KMS-11 (cell line): ENCODE measurements around the gene LMAN1L.

Experiments
- H2AFZ ChIP-seq: fragments of 200-600 bp; sonication (generic); 2 replicates; pipeline ENCODE4 v1.6.1; 2016; ENCODE audit warnings: antibody characterized with exemption, mixed run types, low read depth
- H3K27ac ChIP-seq: fragments of 200-600 bp; sonication (generic); 2 replicates; pipeline ENCODE4 v1.6.1; 2016; ENCODE audit warnings: mild to moderate bottlenecking, mixed run types
- H3K27me3 ChIP-seq: fragments of 200-600 bp; sonication (generic); 2 replicates; pipeline ENCODE4 v1.6.1; 2017; ENCODE audit warnings: mild to moderate bottlenecking, low read depth, mixed run types, moderate library complexity; ENCODE audit not compliant: insufficient read depth
- H3K36me3 ChIP-seq: fragments of 200-600 bp; sonication (generic); 2 replicates; pipeline ENCODE4 v1.6.1; 2017; ENCODE audit warnings: mild to moderate bottlenecking, mixed run types; ENCODE audit not compliant: insufficient read depth
- H3K4me1 ChIP-seq: fragments of 200-600 bp; sonication (generic); 2 replicates; pipeline ENCODE4 v1.6.1; 2016; ENCODE audit warnings: mild to moderate bottlenecking, low read depth, mixed run types; ENCODE audit not compliant: poor library complexity, severe bottlenecking
- H3K4me2 ChIP-seq: fragments of 200-600 bp; sonication (generic); 2 replicates; pipeline ENCODE4 v1.7.0; 2016; ENCODE audit warnings: mild to moderate bottlenecking, mixed run types
- H3K4me3 ChIP-seq: fragments of 200-600 bp; sonication (generic); IDR thresholded peaks from 2 replicates; pipeline ENCODE4 v1.6.1; 2017; ENCODE audit warnings: low read depth, low read length, mixed read lengths; ENCODE audit not compliant: insufficient read depth
- H3K79me2 ChIP-seq: fragments of 200-600 bp; sonication (generic); 2 replicates; pipeline ENCODE4 v1.6.1; 2016; ENCODE audit warnings: low read depth, mixed run types; ENCODE audit not compliant: insufficient read depth
- H3K9ac ChIP-seq: fragments of 200-600 bp; sonication (generic); 2 replicates; pipeline ENCODE4 v1.6.1; 2016; ENCODE audit warnings: mild to moderate bottlenecking, mixed run types
- H4K20me1 ChIP-seq: fragments of 200-600 bp; sonication (generic); 2 replicates; pipeline ENCODE4 v1.6.1; 2016; ENCODE audit warnings: mild to moderate bottlenecking, mixed run types; ENCODE audit not compliant: insufficient read depth
- TF ChIP-seq, protein P1 (sequence below): fragments of 200-600 bp; sonication (generic); conservative IDR thresholded peaks from 2 replicates; pipeline ENCODE4 v1.6.1; 2017; ENCODE audit warnings: low read depth, mild to moderate bottlenecking, antibody characterized with exemption, low read length, moderate library complexity, mixed read lengths

The LMAN1L gene

DNA sequence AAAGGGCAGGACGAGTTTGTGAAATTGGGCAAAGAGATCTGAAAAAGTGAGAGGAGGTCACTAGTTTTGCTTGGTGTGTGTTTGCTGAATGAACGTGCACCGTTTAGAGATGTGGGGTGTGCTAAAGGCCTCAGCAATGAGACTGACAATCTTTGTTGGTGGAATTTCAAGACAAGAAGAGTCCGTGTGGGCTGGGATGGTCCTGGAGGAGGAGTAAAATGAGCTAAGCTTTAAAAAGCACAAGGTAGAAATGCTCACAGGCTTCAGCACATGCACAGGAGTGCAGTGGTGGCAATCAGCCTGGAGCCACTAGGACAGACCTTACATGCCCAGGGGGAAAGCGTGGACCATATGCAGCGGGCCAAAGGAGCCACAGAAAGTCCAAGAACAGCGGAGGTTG lies 12.3 kb downstream of the LMAN1L start:
- TF ChIP-seq, protein P1, sequence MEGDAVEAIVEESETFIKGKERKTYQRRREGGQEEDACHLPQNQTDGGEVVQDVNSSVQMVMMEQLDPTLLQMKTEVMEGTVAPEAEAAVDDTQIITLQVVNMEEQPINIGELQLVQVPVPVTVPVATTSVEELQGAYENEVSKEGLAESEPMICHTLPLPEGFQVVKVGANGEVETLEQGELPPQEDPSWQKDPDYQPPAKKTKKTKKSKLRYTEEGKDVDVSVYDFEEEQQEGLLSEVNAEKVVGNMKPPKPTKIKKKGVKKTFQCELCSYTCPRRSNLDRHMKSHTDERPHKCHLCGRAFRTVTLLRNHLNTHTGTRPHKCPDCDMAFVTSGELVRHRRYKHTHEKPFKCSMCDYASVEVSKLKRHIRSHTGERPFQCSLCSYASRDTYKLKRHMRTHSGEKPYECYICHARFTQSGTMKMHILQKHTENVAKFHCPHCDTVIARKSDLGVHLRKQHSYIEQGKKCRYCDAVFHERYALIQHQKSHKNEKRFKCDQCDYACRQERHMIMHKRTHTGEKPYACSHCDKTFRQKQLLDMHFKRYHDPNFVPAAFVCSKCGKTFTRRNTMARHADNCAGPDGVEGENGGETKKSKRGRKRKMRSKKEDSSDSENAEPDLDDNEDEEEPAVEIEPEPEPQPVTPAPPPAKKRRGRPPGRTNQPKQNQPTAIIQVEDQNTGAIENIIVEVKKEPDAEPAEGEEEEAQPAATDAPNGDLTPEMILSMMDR: no peak
- Histone ChIP-seq H2AFZ (no peak overlapping the region), H3K4me3 (no peak overlapping the region), H3K79me2 (no peaks in the 10 kb centered on the region), H3K36me3 (no peaks in the 10 kb centered on the region), H3K27me3 (peaks cover 75% of the 10 kb centered on the region), H3K27ac (no peak overlapping the region), H3K4me2 (no peak overlapping the region), H3K9ac (no peak overlapping the region), H4K20me1 (no peaks in the 10 kb centered on the region), H3K4me1 (no peaks in the 10 kb centered on the region)

DNA sequence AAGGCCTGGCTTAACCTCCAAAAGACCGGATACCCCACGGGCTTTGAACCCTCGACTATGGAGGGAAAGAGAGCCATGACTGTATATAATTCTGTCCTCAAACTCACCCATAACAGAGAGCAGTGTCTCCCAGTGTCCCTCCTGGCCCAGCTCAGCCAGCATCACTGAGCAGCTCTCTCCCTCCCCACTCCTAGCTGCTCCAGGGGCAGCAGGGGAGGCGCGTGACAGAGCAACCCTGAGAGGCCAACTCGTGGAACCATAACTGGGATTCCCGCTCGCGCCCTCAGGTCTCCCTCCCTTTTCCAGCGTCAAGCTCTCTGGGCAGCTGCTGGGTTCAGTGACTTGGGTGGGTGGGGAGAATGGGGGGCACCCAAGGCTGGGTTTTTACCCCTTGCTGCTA lies 13.2 kb downstream of the LMAN1L start:
- no peak overlapping the region for H3K4me3 ChIP-seq
- peaks cover 67% of the 10 kb centered on the region for H3K27me3 ChIP-seq
- H4K20me1 ChIP-seq: no peaks in the 10 kb centered on the region
- TF ChIP-seq, protein P1: no peak
- no peak overlapping the region for H3K27ac ChIP-seq
- H3K79me2 ChIP-seq: no peaks in the 10 kb centered on the region
- H3K9ac ChIP-seq: no peak overlapping the region
- no peaks in the 10 kb centered on the region for H3K4me1 ChIP-seq
- H3K36me3 ChIP-seq: no peaks in the 10 kb centered on the region
- no peak overlapping the region for H3K4me2 ChIP-seq
- H2AFZ ChIP-seq: no peak overlapping the region

DNA sequence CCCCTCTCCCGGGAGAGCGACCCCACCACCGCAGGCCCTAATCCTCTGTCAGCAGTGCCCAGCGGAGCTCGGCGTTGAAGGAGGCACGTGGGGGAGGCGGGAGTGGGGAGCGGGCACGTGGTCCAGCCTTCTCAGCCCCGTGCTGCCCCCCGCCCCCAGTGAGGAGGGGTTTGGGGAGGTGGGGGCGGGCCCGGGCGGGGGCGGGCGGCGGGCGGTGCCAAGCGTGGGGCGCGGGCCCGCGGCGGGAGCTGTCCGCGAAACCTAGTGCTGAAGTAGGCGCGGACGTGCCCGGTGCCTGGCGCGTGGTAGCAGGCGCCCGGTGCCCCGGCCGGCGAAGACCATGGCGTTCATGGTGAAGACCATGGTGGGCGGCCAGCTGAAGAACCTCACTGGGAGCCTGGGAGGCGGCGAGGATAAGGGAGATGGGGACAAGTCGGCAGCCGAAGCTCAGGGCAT lies 13.8 kb downstream of the LMAN1L start, which contains the start of gene CPLX3:
Gene CPLX3, plus strand, starts transcription at position 264 of the 456 bp plus-strand sequence. Its CDS starts 77 bp downstream, at position 341.
- TF ChIP-seq, protein P1: no peak
- Histone ChIP-seq H3K4me1 (no peaks in the 10 kb centered on the region), H3K27me3 (peaks cover 67% of the 10 kb centered on the region), H3K79me2 (no peaks in the 10 kb centered on the region), H2AFZ (no peak within 1 kb of the TSS), H3K27ac (no peak within 1 kb of the TSS), H3K4me3 (no peak within 1 kb of the TSS), H4K20me1 (no peaks in the 10 kb centered on the region), H3K9ac (no peak within 1 kb of the TSS), H3K4me2 (no peak within 1 kb of the TSS), H3K36me3 (no peaks in the 10 kb centered on the region)

DNA sequence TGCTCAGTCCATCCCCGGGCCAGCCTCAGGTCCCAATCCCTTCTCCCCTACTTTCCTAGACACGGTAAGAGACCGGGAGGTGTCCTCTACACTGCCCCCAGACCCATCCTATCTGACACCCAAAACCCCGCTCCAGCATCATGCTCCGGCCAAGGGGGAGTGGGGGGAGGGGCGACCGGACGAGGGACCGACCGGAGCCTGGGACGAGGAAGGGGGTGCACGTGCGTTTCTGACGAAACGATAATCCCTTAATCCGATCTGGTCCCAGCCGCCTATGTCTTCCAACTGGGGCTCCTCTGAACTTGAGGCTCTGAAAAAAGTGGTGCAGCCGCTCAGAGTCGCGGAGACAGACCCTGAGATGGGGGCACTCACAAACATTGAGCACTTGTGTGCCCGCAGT lies 14.3 kb downstream of the LMAN1L start:
- TF ChIP-seq, protein P1: no peak
- Histone ChIP-seq H3K9ac (no peak overlapping the region), H3K36me3 (no peaks in the 10 kb centered on the region), H3K27ac (no peak overlapping the region), H3K4me2 (no peak overlapping the region), H3K79me2 (no peaks in the 10 kb centered on the region), H2AFZ (no peak overlapping the region), H4K20me1 (no peaks in the 10 kb centered on the region), H3K4me1 (no peaks in the 10 kb centered on the region), H3K4me3 (no peak overlapping the region), H3K27me3 (peaks cover 67% of the 10 kb centered on the region)

DNA sequence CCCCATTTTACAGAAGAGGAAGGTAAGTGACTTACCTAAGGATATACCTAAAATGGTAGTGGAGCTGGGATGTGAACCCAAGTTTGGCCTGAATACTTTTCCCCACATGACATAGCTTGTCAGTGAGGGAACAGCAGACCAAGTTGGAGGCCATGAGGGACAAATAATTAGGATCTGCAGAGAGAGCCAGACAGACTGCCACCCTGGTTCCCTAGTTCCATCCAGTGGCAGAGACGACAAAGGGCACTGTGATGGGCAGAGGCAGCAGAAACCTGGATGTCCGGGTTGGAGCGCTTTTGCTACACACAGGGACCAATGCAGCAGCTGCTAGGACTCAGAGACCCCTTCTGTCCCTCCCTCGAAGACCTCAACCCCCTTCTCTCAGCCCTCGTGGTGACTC lies 15.0 kb downstream of the LMAN1L start:
- H3K27me3 ChIP-seq: peaks cover 66% of the 10 kb centered on the region
- TF ChIP-seq, protein P1: no peak
- no peak overlapping the region for H3K9ac ChIP-seq
- no peaks in the 10 kb centered on the region for H3K36me3 ChIP-seq
- no peaks in the 10 kb centered on the region for H4K20me1 ChIP-seq
- no peak overlapping the region for H2AFZ ChIP-seq
- H3K4me2 ChIP-seq: no peak overlapping the region
- no peaks in the 10 kb centered on the region for H3K79me2 ChIP-seq
- no peak overlapping the region for H3K4me3 ChIP-seq
- no peak overlapping the region for H3K27ac ChIP-seq
- H3K4me1 ChIP-seq: no peaks in the 10 kb centered on the region
